Subcutaneous adipose tissue (tissue), 4 donors: ENCODE results near the gene AMH. TPM values are rescaled to one million over a fixed set of nuclear protein-coding genes. Genes with fewer than 3 reads are reported as not detected.

Experiments used
- total RNA-seq, 4 donors: library from RNA; depleted of rRNA; stranded (reverse); fragments of >200 nt; gene quantifications; one replicate each; pipeline ENCODE4 v1.1.0, GENCODE V29; 2016
- TF ChIP-seq, protein P1 (sequence below): fragments of 450-650 bp; IDR thresholded peaks from one replicate; pipeline ENCODE4 v1.5.1; 2016; ENCODE audit warnings: low read depth, mild to moderate bottlenecking, control low read depth, antibody characterized with exemption, moderate library complexity

The AMH gene
- total RNA-seq, 4 donors from 2014 or later, result 0.34 TPM; not detected in 3

DNA sequence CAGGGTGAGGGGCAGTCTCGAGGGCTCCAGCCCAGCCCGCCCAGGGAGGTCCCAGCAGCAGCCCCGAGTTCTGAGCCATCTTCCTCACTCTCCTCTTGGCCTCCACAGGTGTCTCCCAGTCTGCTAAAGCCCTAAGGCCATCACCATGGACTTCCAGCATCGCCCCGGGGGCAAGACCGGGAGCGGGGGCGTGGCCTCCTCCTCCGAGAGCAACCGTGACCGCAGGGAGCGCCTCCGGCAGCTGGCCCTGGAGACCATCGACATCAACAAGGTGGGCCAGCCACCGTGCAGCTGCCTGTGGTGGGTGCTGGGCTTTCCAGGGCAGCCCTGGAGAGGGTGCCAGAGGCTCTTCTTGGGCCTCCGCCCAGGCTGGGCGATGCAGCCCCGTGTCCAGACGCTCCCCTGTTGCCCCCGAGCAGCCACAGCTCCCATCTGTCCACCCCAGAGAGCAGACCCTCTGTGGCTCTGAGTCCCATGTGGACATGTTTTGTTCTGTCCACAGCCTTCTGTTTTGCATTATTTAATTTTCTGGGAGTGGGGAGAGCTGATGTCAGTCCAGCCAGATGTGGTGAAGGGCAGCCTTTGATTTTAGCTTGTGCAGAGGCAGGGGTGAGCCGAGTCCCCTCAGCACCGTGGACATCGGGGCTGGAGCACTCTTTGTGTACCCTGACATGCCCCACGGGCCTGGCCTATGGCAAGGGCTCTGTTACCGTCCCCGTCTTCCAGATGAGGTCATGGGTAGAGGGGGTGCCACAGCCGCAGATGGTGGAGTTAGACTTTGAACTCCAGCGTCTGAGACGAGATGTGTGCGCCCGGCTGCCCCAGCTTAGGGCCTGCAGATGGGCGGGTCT is 5.6 kb upstream of the AMH start:
- TF ChIP-seq, protein P1, sequence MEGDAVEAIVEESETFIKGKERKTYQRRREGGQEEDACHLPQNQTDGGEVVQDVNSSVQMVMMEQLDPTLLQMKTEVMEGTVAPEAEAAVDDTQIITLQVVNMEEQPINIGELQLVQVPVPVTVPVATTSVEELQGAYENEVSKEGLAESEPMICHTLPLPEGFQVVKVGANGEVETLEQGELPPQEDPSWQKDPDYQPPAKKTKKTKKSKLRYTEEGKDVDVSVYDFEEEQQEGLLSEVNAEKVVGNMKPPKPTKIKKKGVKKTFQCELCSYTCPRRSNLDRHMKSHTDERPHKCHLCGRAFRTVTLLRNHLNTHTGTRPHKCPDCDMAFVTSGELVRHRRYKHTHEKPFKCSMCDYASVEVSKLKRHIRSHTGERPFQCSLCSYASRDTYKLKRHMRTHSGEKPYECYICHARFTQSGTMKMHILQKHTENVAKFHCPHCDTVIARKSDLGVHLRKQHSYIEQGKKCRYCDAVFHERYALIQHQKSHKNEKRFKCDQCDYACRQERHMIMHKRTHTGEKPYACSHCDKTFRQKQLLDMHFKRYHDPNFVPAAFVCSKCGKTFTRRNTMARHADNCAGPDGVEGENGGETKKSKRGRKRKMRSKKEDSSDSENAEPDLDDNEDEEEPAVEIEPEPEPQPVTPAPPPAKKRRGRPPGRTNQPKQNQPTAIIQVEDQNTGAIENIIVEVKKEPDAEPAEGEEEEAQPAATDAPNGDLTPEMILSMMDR, result no peak

- TF ChIP-seq, protein P1, result no peak
These were observed 5.1 kb upstream of the AMH start for GRCh38 chr19:2244125-2244411.

GRCh38 chr19:2244486-2244885 is 4.6 kb upstream of the AMH start:
- TF ChIP-seq, protein P1, result no peak

DNA sequence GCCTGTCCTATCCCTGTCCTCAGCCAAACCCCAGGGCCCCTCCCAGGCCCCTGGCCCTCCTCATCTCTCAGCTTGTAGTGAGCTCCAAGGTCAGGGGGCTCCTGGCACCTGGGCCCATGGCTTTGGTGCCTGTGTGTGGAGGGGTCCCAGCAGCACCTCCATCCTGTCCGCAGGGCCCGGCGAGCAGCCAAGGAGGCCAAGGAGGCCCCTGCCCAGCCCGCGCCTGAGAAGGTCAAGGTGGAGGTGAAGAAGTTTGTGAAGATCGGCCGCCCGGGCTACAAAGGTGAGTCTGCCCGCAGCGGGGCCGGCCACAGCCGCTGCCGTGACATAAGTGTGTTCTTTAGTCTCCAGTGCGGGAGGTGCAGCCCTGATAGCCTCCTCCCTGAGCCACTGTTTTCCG is 3.9 kb upstream of the AMH start:
- TF ChIP-seq, protein P1, result no peak

GRCh38 chr19:2246014-2246620 is 3.0 kb upstream of the AMH start:
- TF ChIP-seq, protein P1, result no peak

DNA sequence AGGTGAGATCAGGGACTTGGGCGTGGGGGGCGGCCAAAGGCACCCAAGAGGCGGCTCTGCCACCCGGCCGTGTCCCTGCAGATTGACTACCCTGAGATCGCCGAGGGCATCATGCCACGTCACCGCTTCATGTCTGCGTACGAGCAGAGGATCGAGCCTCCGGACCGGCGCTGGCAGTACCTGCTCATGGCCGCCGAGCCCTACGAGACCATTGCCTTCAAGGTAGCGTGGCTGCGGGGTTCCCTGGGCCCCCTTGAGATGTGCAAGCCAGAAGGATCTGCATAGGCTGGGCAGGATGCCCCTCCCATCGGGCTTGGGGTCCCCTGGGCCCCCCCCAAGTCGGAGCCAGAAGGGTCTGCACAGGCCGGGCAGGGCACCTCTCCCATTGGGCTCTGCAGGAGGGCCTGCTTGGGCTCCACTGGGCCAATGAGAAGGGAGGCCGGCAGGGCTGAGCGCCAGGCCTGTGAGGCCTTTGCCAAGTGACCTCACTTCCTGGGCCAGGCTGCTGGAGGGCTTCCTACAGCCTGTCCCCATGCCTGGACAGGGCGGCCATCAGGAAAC is 2.2 kb upstream of the AMH start:
- TF ChIP-seq, protein P1, result no peak

DNA sequence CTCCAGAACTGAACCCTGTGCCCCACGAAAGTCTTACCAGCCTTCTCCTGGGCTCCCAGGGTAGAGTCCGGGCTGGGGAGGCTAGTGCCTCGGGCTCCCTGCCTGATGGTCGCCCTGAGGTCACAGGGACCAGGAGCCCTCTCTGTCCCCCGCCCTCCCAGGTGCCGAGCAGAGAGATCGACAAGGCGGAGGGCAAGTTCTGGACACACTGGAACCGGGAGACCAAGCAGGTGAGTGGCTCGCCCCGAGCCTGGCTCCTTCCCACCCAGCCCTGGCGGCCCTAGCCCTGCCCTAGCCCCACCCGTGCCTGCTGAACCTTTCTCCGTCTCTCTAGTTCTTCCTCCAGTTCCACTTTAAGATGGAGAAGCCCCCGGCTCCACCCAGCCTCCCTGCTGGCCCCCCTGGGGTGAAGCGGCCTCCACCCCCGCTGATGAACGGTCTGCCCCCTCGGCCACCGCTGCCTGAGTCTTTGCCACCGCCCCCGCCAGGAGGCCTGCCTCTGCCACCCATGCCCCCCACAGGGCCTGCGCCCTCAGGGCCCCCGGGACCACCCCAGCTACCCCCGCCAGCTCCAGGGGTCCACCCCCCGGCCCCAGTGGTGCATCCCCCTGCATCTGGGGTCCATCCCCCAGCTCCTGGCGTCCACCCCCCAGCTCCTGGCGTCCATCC is 1.6 kb upstream of the AMH start:
- TF ChIP-seq, protein P1, result no peak
